Ramos (cell line): ENCODE data around the gene TSC22D1.

Experiments used
- in situ Hi-C: fragments of 300-500 bp; cut with MboI; formaldehyde crosslinking; loops from one replicate; pipeline ENCODE4 v1.14.3; 2022; ENCODE audit warnings: low sequenced_read_pairs; ENCODE audit not compliant: unreplicated experiment

The TSC22D1 gene

DNA sequence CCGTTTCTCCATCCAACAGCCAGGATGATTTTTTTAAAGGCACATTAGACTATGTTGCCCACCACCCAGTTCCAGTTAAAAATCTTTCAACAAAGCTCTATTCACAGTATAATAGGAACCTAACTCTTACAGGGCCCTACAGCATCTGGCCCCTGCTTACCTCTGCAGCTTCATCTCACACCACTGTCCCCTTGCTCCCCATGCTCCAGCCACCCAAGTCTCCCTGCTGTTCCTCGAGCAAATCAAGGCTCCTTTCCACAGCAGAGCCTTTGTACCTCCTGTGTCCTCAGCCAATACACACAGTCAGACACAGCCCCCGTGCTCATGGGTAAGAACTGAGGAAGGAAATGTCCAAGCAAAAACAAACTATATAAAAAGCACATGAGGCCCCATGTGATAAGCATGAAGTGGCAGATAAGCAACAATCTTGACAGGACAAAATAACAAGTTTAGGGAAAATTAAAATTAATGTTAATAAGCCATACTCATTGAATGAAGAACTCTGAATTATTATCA, 67.5 kb downstream of the TSC22D1 start:
- in situ Hi-C loops, result no loop called here

DNA sequence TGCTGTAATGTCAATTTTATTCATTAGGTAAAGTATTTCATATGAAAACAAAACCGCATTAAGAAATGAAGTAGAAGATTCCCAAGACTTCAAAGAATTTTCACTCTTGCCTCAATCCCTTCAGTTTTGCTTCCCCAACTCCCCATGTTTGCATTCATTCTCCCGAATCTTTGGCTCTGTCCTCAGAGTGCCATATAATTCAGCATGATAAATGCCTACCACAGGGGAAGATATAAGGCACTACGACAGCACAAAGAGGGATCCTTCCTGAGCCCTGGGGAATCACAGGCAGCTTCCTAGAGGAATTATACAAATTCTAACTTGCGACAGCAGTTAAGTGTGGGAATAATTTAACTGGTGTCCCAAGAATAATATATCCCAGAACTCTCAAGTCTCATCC, 68.5 kb downstream of the TSC22D1 start:
- in situ Hi-C loops, result no loop called here

DNA sequence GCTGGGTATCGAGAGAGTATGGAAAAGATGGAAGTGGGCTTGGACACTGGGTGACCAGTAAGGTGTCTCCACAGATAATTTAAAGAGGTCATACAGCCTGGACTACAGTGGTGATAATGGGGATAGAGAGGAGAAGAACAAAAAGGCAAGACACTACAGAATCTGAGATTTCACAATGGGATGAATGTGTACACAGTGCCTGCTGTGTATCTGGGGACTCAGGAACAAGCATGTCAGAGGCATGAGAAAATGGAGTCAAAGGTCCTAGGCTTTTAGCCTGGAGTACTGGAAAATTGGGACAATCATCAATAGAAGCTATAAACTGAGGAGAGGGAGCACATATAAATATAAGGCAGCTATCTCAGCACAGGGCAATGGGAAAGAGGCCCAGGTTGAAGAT, 69.4 kb downstream of the TSC22D1 start:
- in situ Hi-C loops, result no loop called here

DNA sequence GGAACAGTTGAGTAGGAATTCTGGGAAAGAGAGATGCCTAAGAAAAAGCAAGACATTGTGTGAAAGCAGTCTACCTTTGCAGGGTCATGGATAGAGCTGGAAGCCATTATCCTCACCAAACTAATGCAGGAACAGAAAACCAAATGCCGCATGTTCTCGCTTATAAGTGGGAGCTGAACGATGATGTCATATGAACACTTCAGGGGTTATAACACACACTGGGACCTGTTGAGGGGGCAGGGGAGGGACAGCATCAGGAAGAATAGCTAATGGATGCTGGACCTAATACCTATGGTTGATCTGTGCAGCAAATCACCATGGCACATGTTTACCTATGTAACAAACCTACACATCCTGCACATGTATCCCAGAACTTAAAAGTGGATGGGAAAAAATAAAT, 69.9 kb downstream of the TSC22D1 start:
- in situ Hi-C loops, result no loop called here

DNA sequence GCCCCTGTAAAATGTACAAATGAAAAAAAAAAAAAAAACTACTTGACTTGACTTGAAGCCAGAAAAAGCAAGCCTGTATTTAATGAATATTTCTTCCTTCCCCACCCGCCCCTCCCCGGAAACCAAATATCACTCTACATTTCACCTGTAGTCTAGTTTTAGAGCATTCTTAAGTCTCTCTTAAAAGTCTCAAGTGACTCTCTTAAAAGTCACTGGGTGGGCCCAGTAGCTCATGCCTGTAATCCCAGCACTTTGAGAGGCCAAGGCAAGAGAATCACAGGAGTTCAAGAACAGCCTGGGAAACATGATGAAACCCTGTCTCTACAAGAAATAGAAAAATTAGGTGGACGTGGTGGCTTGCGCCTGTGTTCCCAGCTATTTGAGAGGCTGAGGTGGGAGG, 72.0 kb downstream of the TSC22D1 start:
- in situ Hi-C loops, result no loop called here

DNA sequence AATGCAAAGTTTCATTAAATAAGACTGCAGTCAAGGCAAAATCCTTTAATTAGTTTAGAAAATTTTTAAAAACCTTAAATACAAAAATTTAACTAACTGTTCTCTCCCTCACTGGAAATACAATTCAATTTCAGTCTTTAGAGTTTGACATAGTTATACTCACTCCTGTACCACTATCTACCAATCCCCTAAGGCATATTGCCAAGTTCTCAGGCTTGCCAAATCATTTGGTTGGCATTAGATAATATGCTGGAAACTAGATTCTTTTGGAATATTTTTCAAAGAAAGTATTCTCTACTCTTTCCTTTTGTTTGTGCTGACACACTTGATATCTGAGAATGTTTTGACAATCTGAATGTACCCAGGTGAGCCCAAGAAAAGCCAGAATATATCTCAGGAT, 77.2 kb downstream of the TSC22D1 start:
- in situ Hi-C loops, result loop anchor here (25.0 kb wide), 2 partner anchors 463 to 813 kb away; no protein-coding TSS in a partner anchor

DNA sequence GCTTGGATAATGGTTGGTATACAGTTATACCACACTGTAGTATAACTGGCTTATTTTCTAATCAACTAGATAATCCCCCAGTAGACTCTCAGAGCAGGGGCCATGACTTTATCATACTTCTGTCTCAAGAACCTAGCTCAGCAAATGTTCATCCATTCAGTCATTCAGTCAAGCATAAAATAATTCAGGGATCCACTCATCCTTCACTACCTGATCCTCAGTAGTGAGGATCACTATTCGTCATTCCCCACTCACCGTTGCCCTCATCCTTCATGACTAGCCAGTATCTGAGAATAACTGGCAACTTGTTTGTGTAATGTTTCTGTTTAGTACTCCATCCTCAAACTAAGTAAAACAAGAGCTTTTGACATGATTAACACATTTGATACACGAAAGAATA, 77.6 kb downstream of the TSC22D1 start:
- in situ Hi-C loops, result loop anchor here (25.0 kb wide), 2 partner anchors 464 to 814 kb away; no protein-coding TSS in a partner anchor

DNA sequence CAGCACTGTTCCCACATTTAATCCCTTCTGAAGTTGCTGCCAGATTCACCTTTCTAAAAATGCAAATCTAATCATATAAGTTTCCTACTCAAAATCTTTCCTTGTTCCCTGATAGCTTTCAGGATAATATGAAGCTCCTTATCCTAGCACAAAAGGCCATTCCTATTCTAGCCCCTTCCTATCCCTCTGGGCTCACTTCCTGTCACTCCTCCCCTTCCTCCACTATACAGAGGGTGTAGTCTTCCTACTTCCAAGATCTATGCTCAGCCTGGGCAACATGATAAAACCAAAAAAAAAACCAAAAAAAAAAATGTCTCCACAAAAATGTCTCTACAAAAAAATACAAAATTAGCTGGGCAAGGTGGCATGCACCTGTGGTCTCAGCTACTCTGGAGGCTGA, 78.3 kb downstream of the TSC22D1 start:
- in situ Hi-C loops, result loop anchor here (25.0 kb wide), 2 partner anchors 464 to 814 kb away; no protein-coding TSS in a partner anchor

DNA sequence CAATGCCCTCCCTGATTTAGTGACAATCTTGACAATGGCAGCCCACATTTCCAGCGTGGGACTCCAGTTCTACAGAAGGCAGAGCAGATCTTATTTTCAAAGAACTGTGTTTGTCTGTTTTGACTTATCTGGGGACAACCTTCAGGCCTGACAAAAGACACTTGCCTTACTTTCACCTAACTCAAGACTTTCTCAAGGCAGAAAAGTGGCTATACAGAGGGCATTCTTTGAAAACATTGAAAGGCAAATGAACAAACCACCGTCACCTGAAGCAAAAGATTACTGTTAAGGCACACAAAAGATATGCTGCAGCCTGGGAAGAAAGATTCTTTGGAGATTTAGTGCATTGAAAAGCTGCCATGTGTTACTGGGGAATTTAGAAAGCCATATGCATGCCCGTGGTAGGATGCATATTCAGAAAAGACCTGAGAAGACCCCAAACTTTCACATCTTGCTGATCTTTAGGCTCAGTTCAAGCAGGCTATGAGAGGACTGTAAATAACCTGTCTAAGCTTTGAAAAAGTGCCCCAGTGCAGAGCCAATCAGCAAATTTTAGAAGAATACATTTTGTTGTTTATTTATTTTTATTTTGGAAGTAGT, 82.8 kb downstream of the TSC22D1 start:
- in situ Hi-C loops, result loop anchor here (25.0 kb wide), 2 partner anchors 469 to 819 kb away; no protein-coding TSS in a partner anchor

DNA sequence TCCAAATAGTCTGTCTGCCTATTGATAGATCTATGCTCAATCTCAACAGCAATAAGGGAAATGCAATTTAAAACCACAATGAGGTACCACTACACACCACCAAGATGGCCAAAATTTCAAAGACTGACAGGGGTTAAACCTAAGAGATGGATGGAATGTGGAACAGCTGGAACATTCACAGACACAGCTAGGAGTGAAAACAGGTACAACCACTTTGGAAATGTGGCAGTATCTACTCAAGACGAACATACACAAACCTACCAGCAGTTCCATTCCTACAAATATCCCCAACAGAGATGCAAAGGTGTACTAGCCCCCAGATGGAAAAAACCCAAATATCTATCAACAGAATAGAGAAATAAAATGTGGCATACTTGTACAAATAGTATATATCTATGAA, 86.4 kb downstream of the TSC22D1 start:
- in situ Hi-C loops, result loop anchor here (10.0 to 25.0 kb wide), 3 partner anchors 385 to 823 kb away; no protein-coding TSS in a partner anchor

DNA sequence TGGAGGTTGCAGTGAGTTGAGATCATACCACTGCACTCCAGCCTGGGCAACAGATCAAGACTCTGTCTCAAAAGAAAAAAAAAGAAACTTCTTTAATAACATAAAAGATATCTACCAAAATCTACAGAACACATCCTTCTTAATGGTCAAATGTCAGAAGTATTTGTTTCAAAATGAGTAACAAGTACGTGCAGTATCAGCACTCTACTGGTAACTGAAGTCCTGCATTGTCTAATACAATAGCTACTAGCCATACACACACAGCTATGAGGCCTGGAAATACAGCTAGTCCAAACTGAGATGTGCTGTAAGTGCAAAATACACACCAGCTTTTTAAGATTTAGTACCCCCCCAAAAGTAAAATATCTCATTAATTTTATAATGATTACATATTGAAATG, 88.1 kb downstream of the TSC22D1 start:
- in situ Hi-C loops, result loop anchor here (10.0 to 25.0 kb wide), 3 partner anchors 387 to 824 kb away; no protein-coding TSS in a partner anchor

DNA sequence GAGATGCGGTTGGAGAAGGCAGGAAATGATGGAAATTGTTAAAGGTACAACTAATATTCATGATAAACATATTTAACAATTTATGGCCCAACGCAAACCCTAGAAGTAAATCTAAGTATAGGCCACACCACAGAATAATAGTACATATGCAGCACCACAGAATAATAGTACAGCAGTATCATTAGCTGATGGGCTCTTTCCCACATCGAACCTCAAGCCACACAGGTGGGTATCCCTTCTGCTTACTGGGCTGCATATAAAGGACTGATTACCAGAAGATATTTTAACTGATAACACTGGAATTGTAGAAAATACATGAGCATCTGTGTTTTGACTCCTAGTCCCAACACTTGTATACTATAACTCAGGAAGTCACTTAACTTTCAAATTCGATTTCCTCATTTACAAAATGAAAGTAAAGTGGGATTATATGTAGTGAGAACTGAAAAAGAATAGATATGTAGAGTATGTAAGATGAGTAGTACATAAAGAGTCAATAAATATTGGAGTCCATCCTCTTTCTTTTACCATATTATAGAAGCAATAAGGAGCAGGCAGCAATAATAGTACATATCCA, 91.5 kb downstream of the TSC22D1 start:
- in situ Hi-C loops, result loop anchor here (10.0 to 25.0 kb wide), 3 partner anchors 390 to 828 kb away; no protein-coding TSS in a partner anchor

DNA sequence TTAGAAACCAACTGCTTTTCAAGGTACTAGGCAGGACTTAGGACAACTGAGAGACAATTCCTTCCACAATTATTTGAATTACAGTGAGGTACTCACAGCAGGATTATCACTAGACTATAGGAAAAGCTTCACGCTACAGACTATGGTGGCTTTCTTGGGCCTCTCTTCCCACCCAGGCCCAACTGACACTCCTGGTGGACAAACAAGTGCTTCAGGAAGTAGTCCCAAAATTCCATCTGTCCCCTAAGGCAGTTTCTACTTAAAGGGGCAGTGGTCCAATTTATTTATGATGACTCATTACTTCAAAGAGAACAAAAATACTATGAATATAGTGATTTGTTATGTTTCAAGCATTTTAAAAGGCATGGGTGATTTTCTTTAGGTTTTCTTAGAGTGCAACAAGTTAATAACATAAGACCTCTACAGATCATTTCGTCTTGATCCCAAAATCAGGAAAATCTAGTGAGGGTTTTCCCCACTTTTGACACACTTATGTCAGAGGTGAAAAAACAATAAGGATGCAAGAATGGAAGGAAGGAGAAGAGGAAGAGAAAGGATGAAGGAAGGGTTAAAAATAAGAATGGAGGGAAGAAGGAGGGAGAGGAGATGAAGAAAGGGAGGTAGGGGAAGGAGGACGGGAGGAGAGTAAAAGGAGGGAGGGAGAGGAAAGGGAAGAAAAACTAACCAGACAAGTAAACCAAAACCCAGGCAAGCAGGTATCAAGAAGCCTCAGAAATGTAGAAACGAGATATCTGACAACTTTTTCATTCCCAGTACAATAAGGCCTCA, 101.8 kb downstream of the TSC22D1 start:
- in situ Hi-C loops, result loop anchor here (10.0 kb wide), 1 partner anchor 570 kb away; no protein-coding TSS in a partner anchor

DNA sequence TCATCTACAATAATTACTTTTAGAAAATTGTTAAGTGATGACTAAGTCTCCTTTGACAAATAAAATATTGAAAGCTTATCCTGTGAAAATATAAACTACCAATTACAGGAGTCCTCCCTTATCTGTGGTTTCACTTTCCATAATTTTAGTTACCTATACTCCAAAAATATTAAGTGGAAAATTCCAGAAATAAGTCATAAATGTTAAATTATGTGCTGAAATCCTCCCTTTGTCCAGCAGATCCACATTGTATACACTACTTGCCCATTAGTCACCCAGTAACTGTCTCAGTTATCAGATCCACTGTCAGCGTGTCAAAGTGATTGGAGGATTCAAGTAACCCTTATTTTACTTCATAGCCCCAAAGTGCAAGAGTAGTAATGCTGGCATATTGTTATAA, 104.4 kb downstream of the TSC22D1 start:
- in situ Hi-C loops, result loop anchor here (10.0 kb wide), 1 partner anchor 567 kb away; no protein-coding TSS in a partner anchor

DNA sequence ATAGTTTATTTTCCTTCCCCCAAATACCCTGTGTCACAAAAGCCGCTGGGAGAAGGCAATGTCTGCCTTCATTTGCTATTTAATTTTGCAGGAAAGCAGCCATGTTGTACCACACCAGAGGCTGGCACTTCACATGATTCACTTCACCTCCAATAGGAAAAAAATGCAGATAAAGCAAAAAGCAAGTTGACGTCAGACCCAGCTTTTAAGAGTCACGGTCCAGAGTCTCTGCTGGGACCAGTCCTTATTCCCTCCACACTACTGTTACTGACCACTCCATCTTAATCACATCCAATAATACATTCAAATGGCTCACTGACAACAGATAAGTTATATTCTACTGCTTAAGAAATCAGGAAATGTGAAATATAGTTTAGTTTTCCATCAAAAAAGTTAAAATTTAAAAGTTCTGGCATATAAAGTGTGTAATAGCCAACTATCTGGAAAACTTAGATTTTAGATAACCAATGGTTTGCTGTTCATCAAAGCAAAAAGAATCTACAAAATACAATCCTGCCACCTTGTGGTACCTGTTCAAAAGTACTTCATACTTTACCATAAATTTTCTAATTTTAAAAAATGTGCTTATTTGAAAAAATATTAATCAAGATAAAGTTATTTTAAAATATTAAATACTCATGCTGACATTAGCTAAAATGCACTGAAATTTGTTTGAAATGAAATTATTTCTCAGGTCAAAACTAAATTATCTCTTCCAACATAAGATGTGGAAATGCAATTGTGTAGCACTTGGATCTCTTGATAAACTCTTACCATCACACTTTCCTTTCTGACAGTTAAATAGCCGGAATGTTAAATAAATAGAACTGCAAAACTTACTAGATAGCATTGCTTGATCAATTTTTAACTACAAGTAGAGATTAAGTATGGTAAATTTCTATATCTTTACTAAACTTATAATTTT, 105.2 kb downstream of the TSC22D1 start:
- in situ Hi-C loops, result loop anchor here (10.0 kb wide), 1 partner anchor 566 kb away; no protein-coding TSS in a partner anchor

DNA sequence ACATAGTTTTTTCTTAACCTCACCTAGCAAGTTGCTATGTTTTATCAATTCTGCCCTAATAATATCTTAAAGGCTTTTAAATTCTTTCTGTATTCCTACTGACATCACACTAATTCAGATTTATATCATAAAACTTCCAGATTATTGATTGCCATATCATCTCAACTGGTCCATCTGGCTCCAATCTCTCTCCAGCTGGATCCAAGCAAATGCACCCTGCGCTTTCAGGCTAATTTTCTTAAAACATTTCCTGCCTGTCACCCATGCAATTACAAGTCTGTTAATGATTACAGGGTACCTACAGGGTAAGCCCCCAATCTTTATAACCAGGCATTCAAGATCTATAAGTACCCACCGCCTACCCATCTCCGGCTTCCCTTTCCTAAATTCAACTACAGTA, 107.3 kb downstream of the TSC22D1 start:
- in situ Hi-C loops, result no loop called here

DNA sequence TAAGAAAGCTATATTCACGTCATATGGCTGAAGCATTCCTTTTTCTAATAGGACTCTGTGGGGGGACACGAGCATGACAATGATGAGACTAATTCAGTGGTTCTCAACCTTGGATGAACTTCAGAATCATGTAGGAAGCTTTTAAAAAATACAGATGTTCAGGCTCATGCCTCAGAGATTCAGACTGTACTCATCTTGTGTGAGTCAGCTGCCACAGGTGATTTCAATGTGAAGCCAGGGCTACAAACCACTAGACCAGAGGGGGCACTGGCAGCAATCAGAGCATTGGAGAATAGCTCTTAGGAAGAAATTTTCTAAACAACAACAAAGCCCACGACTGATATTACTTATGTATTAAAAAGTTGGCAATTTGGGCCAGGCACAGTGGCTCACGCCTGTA, 110.8 kb downstream of the TSC22D1 start:
- in situ Hi-C loops, result no loop called here

DNA sequence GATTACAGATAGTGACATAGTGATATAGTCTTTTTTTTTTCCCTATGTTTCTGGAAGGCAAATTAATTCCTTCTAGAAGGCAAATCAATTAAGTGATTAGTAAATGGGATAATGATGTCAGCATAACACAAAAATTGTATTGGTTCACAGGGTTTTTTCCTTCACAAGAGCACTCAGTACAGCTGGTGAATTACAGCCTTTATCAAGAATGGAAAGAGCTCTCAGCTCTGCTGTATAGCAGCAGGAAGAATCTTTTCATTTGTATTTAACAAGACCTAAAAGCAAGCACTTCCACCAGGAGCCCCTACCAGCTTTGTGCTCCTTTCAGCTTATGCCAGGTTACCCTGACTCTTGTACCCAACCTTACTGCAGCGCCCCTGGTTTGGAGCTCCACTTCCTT, 111.7 kb downstream of the TSC22D1 start:
- in situ Hi-C loops, result no loop called here

DNA sequence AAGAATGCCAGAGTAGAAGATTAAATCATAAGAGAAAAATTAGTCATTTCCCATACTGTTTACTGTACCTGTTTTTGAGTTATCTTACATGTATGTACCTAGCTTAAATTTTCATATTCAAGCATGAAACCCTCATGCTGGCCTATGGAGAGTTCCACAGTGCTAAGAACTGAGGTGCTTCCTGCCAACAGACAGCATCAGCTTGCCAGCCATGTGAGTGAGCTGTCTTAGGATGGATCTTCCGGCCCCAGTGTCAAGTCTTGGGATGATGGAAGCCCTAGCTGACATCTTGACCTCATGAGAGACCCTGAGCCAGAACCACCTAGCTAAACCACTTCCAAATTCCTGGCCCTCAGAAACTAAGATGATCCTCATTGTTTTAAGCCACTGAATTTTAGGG, 112.4 kb downstream of the TSC22D1 start:
- in situ Hi-C loops, result no loop called here

DNA sequence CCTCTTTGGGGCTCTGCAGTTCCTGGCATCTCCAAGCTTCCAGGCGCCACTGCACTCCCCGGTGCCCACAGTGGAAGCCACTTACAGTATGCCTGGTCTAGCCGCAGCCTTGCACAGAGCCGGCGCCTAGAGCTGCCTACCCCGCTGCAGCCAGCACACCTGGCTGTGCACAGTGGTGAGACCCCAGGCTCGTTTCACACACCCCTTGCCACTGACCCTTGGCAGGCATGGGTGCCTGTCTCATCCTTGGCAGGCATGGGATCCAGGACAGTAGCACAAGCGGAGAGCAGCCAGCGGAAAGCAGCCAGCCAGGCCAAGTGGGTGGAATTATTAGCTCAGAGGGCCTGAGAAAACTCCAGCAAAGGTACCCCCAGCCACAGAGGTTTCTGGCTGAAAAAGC, 116.5 kb downstream of the TSC22D1 start:
- in situ Hi-C loops, result no loop called here
